Uterus (tissue), 4 donors: ENCODE results near the gene S100A13. TPM values are rescaled to one million over a fixed set of nuclear protein-coding genes. Genes with fewer than 3 reads are reported as not detected.

Experiments used
- DNase-seq, 2 donors: peaks; one replicate each; pipeline ENCODE4 v3.0.0-alpha.2; 2019 to 2020
- H3K27ac ChIP-seq, 2 donors: fragments of 200-600 bp; sonication (generic); 1 replicate in 1 of 2; 2 replicates in 1 of 2; pipeline ENCODE4 v1.5.1; 2016 to 2018
- H3K27me3 ChIP-seq, 2 donors: fragments of 200-600 bp; sonication (generic); one replicate each; pipeline ENCODE4 v1.5.1; 2018 to 2019; ENCODE audit warnings: control low read depth in 1 of 2
- H3K36me3 ChIP-seq, 2 donors: fragments of 200-600 bp; sonication (generic); one replicate each; pipeline ENCODE4 v1.5.1; 2019; ENCODE audit warnings: control low read depth in 1 of 2
- H3K4me1 ChIP-seq, 2 donors: fragments of 200-600 bp; sonication (generic); one replicate each; pipeline ENCODE4 v1.5.1; 2018 to 2019; ENCODE audit warnings: control low read depth in 1 of 2
- H3K4me3 ChIP-seq, 2 donors: fragments of 200-600 bp; sonication (generic); 1 replicate in 1 of 2; 2 replicates in 1 of 2; pipeline ENCODE4 v1.5.1; 2018 to 2019; ENCODE audit warnings: mild to moderate bottlenecking in 1 of 2
- H3K9me3 ChIP-seq, 2 donors: fragments of 200-600 bp; sonication (generic); one replicate each; pipeline ENCODE4 v1.5.1; 2019; ENCODE audit warnings: control low read depth in 1 of 2
- POLR2A ChIP-seq, 2 donors: fragments of 450-650 bp; IDR thresholded peaks; one replicate each; pipeline ENCODE4 v1.6.1; 2016; ENCODE audit warnings: antibody characterized with exemption in 2 of 2, mild to moderate bottlenecking in 1 of 2, moderate library complexity in 1 of 2
- intact Hi-C: fragments of 100-400 bp; cut with DNase I; formaldehyde crosslinking; loops from one replicate; pipeline ENCODE4 v1.15.1; 2023; ENCODE audit warnings: low total_unique reads
- total RNA-seq, 4 donors: library from RNA; depleted of rRNA in 3 of 4; stranded (reverse); fragments of >200 nt in 3 of 4; gene quantifications; one replicate each; pipeline versions ENCODE4 v1.1.0 to v1.2.4, GENCODE V29; 2014 to 2023
- TF ChIP-seq, protein P1 (sequence below), 4 experiments: fragments of 200-600 bp in 2 of 4; fragments of 450-650 bp in 2 of 4; sonication (generic) in 2 of 4; IDR thresholded peaks; one replicate each; pipeline ENCODE4 v1.5.1; 2016 to 2019; ENCODE audit warnings: antibody characterized with exemption in 4 of 4, mild to moderate bottlenecking in 2 of 4, moderate library complexity in 1 of 4
- donor health status: DM: yes; HTN: yes; CAD: no.

The S100A13 gene
- total RNA-seq, 4 donors from 2014 or later = 25.9 to 269 (median 126) TPM

DNA sequence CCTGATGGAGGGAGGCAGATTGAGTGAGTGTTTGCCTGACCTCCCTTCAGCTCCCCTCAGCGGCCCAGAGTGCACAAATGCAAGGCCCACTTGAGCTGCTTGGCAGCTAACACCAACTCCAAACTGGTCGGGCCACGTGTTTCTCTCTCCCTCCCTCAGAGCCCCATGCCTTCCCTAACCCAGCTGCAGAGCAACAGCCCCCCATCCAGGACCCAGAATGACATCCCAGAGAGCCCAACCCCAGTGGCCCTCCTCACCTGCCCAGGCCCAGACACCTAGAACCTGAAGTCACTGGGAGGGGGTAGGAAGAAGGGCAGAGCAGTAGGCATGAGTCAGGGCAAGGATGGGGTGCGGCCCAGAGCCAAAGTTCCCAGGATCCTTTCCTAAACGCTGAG is 10.4 kb downstream of the S100A13 start:
- H3K4me1 ChIP-seq = no peaks in the 10 kb centered on the region
- H3K27me3 ChIP-seq = no peaks in the 10 kb centered on the region
- no peak for DNase-seq
- no peaks in the 10 kb centered on the region for H3K9me3 ChIP-seq
- no peak for TF ChIP-seq POLR2A (IDR thresholded peaks at IDR 0.05)
- TF ChIP-seq, protein P1, sequence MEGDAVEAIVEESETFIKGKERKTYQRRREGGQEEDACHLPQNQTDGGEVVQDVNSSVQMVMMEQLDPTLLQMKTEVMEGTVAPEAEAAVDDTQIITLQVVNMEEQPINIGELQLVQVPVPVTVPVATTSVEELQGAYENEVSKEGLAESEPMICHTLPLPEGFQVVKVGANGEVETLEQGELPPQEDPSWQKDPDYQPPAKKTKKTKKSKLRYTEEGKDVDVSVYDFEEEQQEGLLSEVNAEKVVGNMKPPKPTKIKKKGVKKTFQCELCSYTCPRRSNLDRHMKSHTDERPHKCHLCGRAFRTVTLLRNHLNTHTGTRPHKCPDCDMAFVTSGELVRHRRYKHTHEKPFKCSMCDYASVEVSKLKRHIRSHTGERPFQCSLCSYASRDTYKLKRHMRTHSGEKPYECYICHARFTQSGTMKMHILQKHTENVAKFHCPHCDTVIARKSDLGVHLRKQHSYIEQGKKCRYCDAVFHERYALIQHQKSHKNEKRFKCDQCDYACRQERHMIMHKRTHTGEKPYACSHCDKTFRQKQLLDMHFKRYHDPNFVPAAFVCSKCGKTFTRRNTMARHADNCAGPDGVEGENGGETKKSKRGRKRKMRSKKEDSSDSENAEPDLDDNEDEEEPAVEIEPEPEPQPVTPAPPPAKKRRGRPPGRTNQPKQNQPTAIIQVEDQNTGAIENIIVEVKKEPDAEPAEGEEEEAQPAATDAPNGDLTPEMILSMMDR (IDR thresholded peaks at IDR 0.05) = no peak
- intact Hi-C loops = no loop called here
- no peaks in the 10 kb centered on the region for H3K36me3 ChIP-seq
- no peak overlapping the region for H3K4me3 ChIP-seq
- peak overlapping the region in 1 of 2 donors; percentile 6 for H3K27ac ChIP-seq

DNA sequence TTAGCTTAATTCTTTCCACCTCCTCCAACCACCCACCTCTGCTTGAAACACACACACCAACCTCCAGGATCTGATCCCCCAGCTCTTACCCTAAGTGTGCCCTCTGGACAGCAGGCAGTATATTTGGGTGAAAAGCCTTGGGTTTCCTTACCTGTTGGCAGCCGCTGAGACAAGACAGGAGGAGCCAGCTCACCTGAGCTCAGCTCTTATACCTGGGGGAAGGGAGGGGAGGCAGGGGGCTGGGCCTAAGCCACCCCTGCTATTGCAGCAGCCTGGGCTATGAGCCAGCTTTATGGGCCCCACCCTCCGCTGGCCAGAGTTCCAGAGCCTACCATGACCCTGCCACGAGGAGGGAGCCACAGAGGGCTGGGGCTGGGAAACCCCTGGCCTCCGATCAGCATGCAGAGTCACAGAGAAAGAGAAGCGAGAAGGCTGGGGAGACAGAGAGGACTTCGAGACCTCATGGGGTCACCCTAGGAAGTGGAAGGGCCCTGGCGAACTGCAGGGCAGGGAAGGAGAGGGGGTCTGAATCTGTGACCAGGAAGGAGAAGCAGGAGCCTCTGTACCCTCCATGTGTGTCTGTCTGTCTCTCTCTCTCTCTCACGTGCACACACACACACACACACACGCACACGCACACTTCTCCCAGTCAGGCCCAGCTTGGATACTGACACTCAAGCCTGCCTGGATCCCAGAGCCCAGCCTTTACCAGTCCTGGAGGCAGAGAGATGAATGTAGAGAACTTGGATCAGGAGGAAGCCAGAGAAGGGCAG is 11.0 kb downstream of the S100A13 start, which contains the start of gene S100A14:
S100A14 (minus strand) TSS at position 182 of the 773 bp plus-strand sequence. CDS start 467 bp downstream, outside the sequence.
- no peak for DNase-seq
- no peaks in the 10 kb centered on the region for H3K4me1 ChIP-seq
- H3K27ac ChIP-seq = peak within 1 kb of the TSS in 1 of 2 donors; percentile 6

DNA sequence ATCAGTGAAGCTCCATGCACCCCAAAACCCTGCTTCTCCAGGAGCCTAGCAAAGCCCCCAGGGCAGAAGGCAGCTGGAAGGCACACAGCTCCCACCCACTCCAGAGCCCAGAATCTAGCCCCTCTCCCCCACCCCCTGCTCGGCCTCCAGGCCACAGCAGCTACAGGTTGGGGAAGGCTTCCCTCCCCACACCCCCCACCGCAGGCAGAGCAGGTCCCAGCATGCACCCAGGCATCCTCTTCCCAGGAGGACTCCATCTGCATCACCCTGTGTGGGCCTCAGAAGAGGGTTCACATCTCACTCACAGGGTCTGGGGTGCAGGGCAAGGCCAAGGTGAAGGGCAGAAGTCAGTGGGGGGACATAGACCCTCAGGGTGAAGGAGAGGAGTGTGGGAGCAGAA is 11.9 kb downstream of the S100A13 start:
- Histone ChIP-seq H3K4me3 (no peak overlapping the region), H3K27me3 (no peaks in the 10 kb centered on the region), H3K36me3 (no peaks in the 10 kb centered on the region), H3K9me3 (no peaks in the 10 kb centered on the region), H3K27ac (no peak overlapping the region), H3K4me1 (peaks cover 1 to 5% of the 10 kb centered on the region in 2 donors)
- intact Hi-C loops = no loop called here
- TF ChIP-seq, protein P1 (IDR thresholded peaks at IDR 0.05) = no peak
- no peak for TF ChIP-seq POLR2A (IDR thresholded peaks at IDR 0.05)
- DNase-seq = no peak

More for the DNA sequence above, 11.0 kb downstream of the S100A13 start, which contains the start of gene S100A14:
- H3K36me3 ChIP-seq = no peaks in the 10 kb centered on the region
- intact Hi-C loops = no loop called here
- H3K27me3 ChIP-seq = no peaks in the 10 kb centered on the region
- no peaks in the 10 kb centered on the region for H3K9me3 ChIP-seq
- no peak within 1 kb of the TSS for H3K4me3 ChIP-seq
- TF ChIP-seq, protein P1 (IDR thresholded peaks at IDR 0.05) = no peak
- no peak for TF ChIP-seq POLR2A (IDR thresholded peaks at IDR 0.05)

DNA sequence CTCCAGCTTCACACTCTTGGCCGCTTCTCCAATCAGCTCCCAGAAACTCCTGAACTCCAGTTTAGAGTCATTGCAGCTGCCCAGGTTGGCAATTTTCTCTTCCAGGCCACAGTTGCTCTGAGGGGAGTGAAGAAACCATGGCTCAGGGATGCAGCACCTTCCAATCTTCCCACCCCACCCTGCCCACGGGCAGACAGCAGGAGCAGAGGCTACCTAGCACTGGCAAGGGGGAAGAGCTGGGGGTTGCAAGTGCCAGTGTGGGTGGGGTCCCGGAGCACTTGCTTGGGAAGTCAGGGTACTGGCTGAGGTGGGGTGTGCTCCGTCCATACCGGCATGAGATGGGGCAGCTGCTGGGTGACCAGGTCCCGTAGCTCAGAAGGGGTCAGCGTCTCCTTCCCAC is 12.4 kb downstream of the S100A13 start:
- Histone ChIP-seq H3K27me3 (no peaks in the 10 kb centered on the region), H3K27ac (no peak overlapping the region), H3K9me3 (no peaks in the 10 kb centered on the region), H3K4me3 (no peak overlapping the region), H3K4me1 (peaks cover 6 to 7% of the 10 kb centered on the region in 2 donors), H3K36me3 (no peaks in the 10 kb centered on the region)
- TF ChIP-seq POLR2A (IDR thresholded peaks at IDR 0.05) = no peak
- TF ChIP-seq, protein P1 (IDR thresholded peaks at IDR 0.05) = no peak
- intact Hi-C loops = no loop called here
- DNase-seq = no peak

DNA sequence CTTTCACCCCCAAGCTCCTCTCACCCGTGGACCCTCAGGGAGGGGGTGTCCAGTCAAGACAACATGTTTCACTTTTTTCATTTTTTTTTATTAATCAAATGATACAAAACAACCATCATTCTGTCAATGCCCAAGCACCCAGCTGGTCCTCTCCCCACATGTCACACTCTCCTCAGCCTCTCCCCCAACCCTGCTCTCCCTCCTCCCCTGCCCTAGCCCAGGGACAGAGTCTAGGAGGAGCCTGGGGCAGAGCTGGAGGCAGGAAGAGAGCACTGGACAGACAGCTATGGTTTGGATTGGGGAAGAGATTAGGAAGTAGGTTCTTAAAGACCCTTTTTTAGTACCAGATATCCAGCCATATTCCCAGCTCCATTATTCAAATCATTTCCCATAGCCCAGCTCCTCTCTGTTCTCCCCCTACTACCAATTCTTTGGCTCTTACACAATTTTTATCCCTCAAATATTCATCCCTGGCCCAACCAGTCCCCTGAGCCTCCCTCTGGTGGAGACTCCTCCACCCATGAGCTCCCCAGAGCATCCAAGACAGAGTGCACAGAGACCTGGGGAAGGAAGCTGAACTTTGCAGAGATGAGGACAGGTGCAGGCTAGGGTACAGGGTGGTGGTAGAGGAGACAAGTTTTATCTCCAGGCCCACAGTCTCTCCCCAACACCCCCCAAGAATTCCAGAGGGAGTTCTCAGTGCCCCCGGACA is 13.0 kb downstream of the S100A13 start:
- intact Hi-C loops = no loop called here
- H3K27me3 ChIP-seq = no peaks in the 10 kb centered on the region
- H3K27ac ChIP-seq = no peak overlapping the region
- no peak for DNase-seq
- peaks cover 7 to 8% of the 10 kb centered on the region in 2 donors for H3K4me1 ChIP-seq
- H3K9me3 ChIP-seq = no peaks in the 10 kb centered on the region
- H3K36me3 ChIP-seq = no peaks in the 10 kb centered on the region
- no peak overlapping the region for H3K4me3 ChIP-seq
- TF ChIP-seq, protein P1 (IDR thresholded peaks at IDR 0.05) = no peak
- TF ChIP-seq POLR2A (IDR thresholded peaks at IDR 0.05) = no peak
